HG03354 (cell line): ENCODE measurements around the gene ATP8A2.

ENCODE experiments used
- ATAC-seq: cut with Tn5 transposase; IDR thresholded peaks from one replicate; pipeline ENCODE4 v1.9.1; 2021; ENCODE audit warnings: mild to moderate bottlenecking; ENCODE audit not compliant: unreplicated experiment, poor library complexity, severe bottlenecking

Gene ATP8A2

GRCh38 chr13:25598421-25598820, 226.6 kb downstream of the ATP8A2 start:
- no peak for ATAC-seq

- no peak for ATAC-seq
Observed at GRCh38 chr13:25602176-25602575, 230.4 kb downstream of the ATP8A2 start.

GRCh38 chr13:25604106-25604505, 232.3 kb downstream of the ATP8A2 start:
- no peak for ATAC-seq

- ATAC-seq, result no peak
Observed at GRCh38 chr13:25607096-25607495, 235.3 kb downstream of the ATP8A2 start.

GRCh38 chr13:25608181-25608580, 236.4 kb downstream of the ATP8A2 start:
- ATAC-seq, result no peak

GRCh38 chr13:25616674-25617073, 244.9 kb downstream of the ATP8A2 start:
- ATAC-seq, result no peak

GRCh38 chr13:25619897-25620296, 248.1 kb downstream of the ATP8A2 start:
- no peak for ATAC-seq

- ATAC-seq, result no peak
Observed at GRCh38 chr13:25625414-25625813, 253.6 kb downstream of the ATP8A2 start.

GRCh38 chr13:25630329-25630900, 258.6 kb downstream of the ATP8A2 start:
- ATAC-seq, result no peak

- no peak for ATAC-seq
Observed at GRCh38 chr13:25632166-25632888, 260.6 kb downstream of the ATP8A2 start.

- no peak for ATAC-seq
Observed at GRCh38 chr13:25633093-25633492, 261.3 kb downstream of the ATP8A2 start.

GRCh38 chr13:25645681-25646080, 273.9 kb downstream of the ATP8A2 start:
- ATAC-seq, result no peak

- no peak for ATAC-seq
Observed at GRCh38 chr13:25649001-25649633, 277.3 kb downstream of the ATP8A2 start.

GRCh38 chr13:25652764-25653163, 281.0 kb downstream of the ATP8A2 start:
- ATAC-seq, result no peak

GRCh38 chr13:25654322-25654721, 282.5 kb downstream of the ATP8A2 start:
- no peak for ATAC-seq

GRCh38 chr13:25657157-25657556, 285.4 kb downstream of the ATP8A2 start:
- no peak for ATAC-seq

- no peak for ATAC-seq
Observed at GRCh38 chr13:25659091-25659795, 287.5 kb downstream of the ATP8A2 start.

- no peak for ATAC-seq
Observed at GRCh38 chr13:25660996-25661395, 289.2 kb downstream of the ATP8A2 start.

GRCh38 chr13:25662516-25662915, 290.7 kb downstream of the ATP8A2 start:
- ATAC-seq, result no peak

- no peak for ATAC-seq
Observed at GRCh38 chr13:25668345-25668744, 296.6 kb downstream of the ATP8A2 start.

- ATAC-seq, result no peak
Observed at GRCh38 chr13:25673711-25674110, 301.9 kb downstream of the ATP8A2 start.
